Thoracic aorta (tissue), 2 donors: ENCODE results near the gene SF3A2. TPM values are rescaled to one million over a fixed set of nuclear protein-coding genes. Genes with fewer than 3 reads are reported as not detected.

Experiments
- ATAC-seq: fragments of 150-250 bp; one replicate; pipeline ENCODE4 v1.8.0; 2017; ENCODE audit warnings: low read depth; ENCODE audit not compliant: insufficient number of reproducible peaks, low FRiP score
- DNase-seq: peaks from one replicate; pipeline ENCODE4 v3.0.0-alpha.2; 2020; ENCODE audit warnings: low spot score
- H3K27ac ChIP-seq, 2 donors: fragments of 200-600 bp; sonication (generic); 1 replicate in 1 of 2; 2 replicates in 1 of 2; pipeline ENCODE4 v1.5.1; 2016; ENCODE audit warnings: mild to moderate bottlenecking in 2 of 2, moderate library complexity in 2 of 2
- H3K27me3 ChIP-seq: fragments of 200-600 bp; sonication (generic); replicated peaks from 2 replicates; pipeline ENCODE4 v1.6.0; 2016; ENCODE audit warnings: mild to moderate bottlenecking; ENCODE audit not compliant: insufficient read depth
- H3K36me3 ChIP-seq: fragments of 200-600 bp; sonication (generic); one replicate; pipeline ENCODE4 v1.5.1; 2016
- H3K4me1 ChIP-seq, 2 donors: fragments of 200-600 bp; sonication (generic); 1 replicate in 1 of 2; 2 replicates in 1 of 2; pipeline versions ENCODE4 v1.5.1 to v1.6.0; 2016; ENCODE audit warnings: low read depth in 2 of 2, mild to moderate bottlenecking in 1 of 2; ENCODE audit not compliant: control insufficient read depth in 1 of 2
- H3K4me3 ChIP-seq: fragments of 200-600 bp; sonication (generic); 2 replicates; pipeline ENCODE4 v1.5.1; 2016; ENCODE audit warnings: mild to moderate bottlenecking
- H3K9me3 ChIP-seq: fragments of 200-600 bp; sonication (generic); 2 replicates; pipeline ENCODE4 v1.5.1; 2016
- total RNA-seq, 2 donors: library from RNA; depleted of rRNA; stranded (reverse); fragments of >200 nt; gene quantifications; one replicate each; pipeline versions ENCODE4 v1.1.0 to v1.2.3, GENCODE V29; 2016
- TF ChIP-seq, protein P1 (sequence below): fragments of 200-600 bp; sonication (generic); IDR thresholded peaks from one replicate; pipeline ENCODE4 v1.5.1; 2019; ENCODE audit warnings: antibody characterized with exemption

Gene SF3A2
- total RNA-seq, 2 donors from 2014 or later = 23.8 to 43.7 TPM

DNA sequence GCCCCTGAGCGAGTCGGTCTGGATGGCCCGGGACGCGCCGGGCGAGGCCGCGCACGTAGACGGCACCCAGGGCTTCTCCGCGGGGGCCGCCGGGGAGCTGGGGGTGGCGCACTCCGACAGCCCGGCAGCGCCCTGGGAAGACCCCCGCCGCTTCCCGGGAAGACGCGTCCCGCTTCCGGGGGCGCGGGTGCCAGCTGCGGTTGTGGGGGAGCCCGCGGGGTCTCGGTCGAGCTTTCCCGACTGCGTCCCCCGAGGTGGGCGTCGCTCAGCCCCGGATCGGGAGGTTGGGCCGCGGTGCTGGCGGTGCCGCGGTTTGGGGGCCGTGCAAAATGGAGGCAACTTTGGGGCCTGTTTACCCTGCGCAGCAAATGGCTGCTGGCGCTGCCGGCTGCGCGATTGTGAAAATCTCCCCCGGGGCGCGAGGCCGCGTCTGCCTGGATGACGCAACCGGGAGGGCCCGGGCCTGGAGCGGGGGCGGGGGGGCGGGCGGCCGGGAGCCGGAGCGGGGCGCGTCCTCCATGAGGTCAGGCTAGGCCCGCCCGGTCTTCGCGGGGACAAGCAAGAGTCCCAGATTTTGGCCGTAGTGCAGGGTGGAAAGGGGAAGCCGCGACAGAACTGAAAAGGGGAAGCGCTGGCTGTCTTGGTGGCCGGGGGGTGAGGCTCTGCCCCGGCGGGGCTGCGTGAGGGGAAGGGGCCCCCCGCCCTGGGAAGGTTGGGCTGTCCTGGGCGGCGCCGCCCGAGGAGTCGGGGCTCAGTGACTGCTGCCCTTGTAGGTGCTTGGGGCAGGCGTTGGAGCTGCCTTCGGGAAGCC, 34.0 kb downstream of the SF3A2 start:
- Histone ChIP-seq H3K27ac (peak overlapping the region; percentile 98), H3K4me3 (peak overlapping the region; percentile 100), H3K4me1 (peaks cover 47 to 72% of the 10 kb centered on the region in 2 donors), H3K36me3 (peaks cover 20% of the 10 kb centered on the region), H3K9me3 (no peaks in the 10 kb centered on the region), H3K27me3 (no peaks in the 10 kb centered on the region)
- ATAC-seq (peak; percentile 10), DNase-seq (peak; percentile 33)
- TF ChIP-seq, protein P1, sequence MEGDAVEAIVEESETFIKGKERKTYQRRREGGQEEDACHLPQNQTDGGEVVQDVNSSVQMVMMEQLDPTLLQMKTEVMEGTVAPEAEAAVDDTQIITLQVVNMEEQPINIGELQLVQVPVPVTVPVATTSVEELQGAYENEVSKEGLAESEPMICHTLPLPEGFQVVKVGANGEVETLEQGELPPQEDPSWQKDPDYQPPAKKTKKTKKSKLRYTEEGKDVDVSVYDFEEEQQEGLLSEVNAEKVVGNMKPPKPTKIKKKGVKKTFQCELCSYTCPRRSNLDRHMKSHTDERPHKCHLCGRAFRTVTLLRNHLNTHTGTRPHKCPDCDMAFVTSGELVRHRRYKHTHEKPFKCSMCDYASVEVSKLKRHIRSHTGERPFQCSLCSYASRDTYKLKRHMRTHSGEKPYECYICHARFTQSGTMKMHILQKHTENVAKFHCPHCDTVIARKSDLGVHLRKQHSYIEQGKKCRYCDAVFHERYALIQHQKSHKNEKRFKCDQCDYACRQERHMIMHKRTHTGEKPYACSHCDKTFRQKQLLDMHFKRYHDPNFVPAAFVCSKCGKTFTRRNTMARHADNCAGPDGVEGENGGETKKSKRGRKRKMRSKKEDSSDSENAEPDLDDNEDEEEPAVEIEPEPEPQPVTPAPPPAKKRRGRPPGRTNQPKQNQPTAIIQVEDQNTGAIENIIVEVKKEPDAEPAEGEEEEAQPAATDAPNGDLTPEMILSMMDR = no peak

DNA sequence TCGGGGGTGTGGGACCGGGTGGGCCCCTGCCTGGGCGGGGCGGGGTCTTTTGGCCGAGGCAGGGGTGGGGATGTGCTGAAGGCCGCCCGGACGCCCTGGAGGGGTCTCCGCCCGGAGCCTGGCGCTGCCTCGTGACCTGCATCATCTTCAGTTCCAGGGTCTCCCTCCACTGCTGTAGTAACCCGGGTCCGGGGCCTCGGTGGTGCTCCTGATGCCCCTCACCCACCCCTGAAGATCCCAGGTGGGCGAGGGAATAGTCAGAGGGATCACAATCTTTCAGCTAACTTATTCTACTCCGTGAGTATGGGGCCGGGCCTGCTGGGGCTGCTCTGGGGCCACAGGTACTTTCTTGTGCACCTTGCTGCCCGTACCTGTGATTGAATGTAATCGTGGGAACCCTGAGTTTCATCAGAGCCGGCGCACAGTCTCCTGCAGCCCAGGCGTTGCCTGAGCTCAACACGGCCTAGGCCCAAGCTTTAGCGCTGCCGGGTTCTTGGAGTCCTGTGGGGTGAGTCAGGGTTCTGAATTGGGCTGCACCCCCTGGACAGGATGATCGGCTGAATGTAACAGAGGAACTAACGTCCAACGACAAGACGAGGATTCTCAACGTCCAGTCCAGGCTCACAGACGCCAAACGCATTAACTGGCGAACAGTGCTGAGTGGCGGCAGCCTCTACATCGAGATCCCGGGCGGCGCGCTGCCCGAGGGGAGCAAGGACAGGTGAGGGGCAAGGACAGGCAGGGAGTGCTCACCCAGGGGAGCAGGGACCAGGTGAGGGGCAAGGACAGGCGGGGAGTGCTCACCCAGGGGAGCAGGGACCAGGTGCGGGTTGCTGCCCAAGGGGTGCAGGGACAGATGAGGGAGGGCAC, 34.8 kb downstream of the SF3A2 start:
- peaks cover 45 to 70% of the 10 kb centered on the region in 2 donors for H3K4me1 ChIP-seq
- peak overlapping the region; percentile 100 for H3K4me3 ChIP-seq
- peak overlapping the region; percentile 82 to 98 for H3K27ac ChIP-seq
- no peaks in the 10 kb centered on the region for H3K9me3 ChIP-seq
- peaks cover 20% of the 10 kb centered on the region for H3K36me3 ChIP-seq
- DNase-seq = no peak
- no peak for ATAC-seq
- no peaks in the 10 kb centered on the region for H3K27me3 ChIP-seq
- TF ChIP-seq, protein P1 = no peak

DNA sequence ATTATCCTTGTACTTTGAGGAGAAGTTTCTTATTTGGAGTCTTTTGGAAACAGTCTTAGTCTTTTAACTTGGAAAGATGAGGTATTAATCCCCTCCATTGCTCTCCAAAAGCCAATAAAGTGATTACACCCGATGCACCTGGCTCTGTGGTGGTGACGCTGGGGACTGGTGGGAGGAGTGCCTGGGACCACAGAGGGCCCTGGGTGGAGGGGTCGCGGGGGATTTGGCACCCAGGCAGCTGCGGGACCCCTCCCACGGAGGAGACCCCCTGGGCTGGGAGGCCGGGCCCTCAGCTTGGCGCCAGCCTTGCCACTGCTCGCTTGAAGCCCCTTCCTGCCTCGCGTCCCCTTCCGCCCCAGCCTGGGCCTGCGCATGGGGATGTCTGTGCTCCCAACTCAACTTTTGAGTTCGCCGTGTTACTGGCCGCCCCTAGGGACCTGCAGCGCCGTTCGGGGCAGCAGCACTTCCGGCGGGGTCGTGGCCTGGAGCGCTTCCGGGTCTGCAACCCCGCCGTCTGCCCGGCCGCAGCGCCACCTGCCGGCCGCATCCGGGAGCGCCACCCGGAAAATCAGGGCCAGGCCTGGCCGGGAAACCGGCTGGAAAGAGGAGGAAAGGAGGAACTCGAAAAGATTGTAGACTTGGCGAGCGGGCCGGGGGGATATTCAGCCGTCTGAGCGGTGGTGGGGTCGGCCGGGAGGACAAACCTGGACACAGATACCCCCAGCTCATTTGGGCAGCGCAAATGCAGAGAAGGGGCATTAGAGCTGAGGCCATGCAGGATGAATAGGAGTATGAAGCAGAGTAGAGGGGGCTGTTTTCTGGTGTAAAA, 36.9 kb downstream of the SF3A2 start:
- H3K4me3 ChIP-seq = peak overlapping the region; percentile 100
- peaks cover 31 to 52% of the 10 kb centered on the region in 2 donors for H3K4me1 ChIP-seq
- TF ChIP-seq, protein P1 = peak; percentile 99
- H3K36me3 ChIP-seq = peaks cover 20% of the 10 kb centered on the region
- DNase-seq (no peak), ATAC-seq (no peak)
- H3K27me3 ChIP-seq = no peaks in the 10 kb centered on the region
- peak overlapping the region; percentile 59 to 79 for H3K27ac ChIP-seq
- H3K9me3 ChIP-seq = no peaks in the 10 kb centered on the region

DNA sequence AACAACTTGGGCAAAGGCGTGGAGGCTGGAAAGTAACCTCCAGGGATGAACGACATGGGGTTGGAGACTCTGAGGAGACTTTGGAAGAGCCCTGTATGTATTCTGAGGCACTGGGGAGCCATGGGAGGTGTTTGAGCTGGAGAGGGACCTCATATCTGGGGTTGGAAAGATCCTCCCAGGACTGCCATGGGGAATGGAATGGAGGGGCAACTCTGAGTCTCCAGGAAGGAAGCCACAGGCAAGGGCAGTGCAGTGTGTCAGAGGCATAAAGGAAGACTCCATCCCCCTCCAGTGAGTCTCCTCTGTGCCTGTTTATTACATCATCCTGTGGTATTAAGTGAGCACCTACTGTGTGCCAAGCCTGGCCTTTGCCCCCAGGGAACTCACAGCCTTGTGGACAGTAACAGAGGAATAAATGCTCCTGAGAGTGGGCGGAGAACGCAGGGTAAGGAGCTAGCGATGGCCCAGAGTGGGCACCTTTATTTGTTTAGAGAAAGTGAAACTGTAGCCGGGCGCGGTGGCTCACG, 37.6 kb downstream of the SF3A2 start:
- Histone ChIP-seq H3K4me3 (peak overlapping the region; percentile 100), H3K36me3 (peaks cover 20% of the 10 kb centered on the region), H3K4me1 (peaks cover 30 to 48% of the 10 kb centered on the region in 2 donors), H3K27ac (peak overlapping the region; percentile 59 to 79), H3K27me3 (no peaks in the 10 kb centered on the region), H3K9me3 (no peaks in the 10 kb centered on the region)
- TF ChIP-seq, protein P1 = no peak
- ATAC-seq (no peak), DNase-seq (no peak)
